ENCODE measurements around the gene RPS24.
"Not testable (repeated sequence)": the region's sequence is repeated elsewhere in the genome, so short reads cannot be mapped to it uniquely, and the experiment has no call there.

The RPS24 gene

DNA sequence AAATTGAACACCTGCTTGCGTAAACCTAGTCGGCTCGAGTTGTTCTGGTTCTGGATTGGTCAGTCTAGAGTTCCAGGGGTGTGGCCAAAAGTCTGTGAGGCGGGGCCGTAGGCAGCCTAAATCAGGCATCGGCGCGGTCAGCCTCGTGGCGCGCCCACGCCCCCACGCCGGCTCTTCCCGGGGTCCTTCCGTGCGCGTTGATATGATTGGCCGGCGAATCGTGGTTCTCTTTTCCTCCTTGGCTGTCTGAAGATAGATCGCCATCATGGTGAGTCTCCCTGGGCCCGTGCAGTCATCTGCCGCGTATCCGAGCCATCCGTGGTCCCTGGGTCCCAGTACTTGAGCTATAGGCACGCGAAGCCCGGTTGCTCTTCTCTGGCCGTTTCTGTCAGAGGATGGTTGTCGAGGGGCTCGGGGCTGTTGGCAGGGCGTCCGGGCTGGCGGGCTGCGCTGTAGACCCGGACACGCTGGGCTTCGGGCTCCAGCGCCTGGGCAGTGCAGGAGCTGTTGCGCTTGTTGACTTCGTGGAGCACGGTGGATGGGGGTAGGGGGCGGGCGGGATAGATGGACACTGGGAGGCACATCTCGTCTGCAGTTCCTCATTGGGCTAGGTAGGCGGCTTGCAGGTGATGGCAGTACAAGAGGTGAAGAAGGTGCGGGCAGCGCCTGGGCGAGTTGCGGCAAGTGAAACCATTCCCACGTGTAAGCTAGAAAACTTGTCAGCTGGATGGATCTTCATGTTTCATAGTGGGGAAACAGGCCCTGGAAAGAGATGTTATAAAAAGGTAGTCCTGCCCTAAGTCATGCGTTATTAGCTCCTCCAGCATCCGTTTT, at the start of gene RPS24:
Gene RPS24, plus strand, starts transcription at position 227 of the 834 bp plus-strand sequence. Its CDS starts 39 bp downstream, at position 266.
- peak; percentile 96 to 97 for DNase-seq

DNA sequence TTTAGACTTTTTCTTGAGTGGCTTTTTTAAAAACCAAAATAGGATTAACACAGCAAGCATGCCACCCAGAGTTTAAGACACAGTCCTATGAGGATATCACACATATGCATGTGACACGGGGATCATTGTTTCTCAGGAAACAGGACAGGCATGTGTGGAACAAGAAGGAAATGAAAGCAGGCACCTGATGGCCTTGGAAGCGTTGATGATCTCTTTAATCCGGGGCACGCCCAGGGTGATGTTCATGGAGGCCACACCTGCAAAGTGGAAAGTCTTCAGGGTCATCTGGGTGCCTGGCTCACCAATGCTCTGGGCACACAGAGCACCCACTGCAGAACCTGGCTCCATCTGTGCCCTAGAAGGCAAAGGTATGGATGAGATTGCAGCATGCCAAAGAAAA, 48.7 kb upstream of the RPS24 start:
- no peak for DNase-seq

DNA sequence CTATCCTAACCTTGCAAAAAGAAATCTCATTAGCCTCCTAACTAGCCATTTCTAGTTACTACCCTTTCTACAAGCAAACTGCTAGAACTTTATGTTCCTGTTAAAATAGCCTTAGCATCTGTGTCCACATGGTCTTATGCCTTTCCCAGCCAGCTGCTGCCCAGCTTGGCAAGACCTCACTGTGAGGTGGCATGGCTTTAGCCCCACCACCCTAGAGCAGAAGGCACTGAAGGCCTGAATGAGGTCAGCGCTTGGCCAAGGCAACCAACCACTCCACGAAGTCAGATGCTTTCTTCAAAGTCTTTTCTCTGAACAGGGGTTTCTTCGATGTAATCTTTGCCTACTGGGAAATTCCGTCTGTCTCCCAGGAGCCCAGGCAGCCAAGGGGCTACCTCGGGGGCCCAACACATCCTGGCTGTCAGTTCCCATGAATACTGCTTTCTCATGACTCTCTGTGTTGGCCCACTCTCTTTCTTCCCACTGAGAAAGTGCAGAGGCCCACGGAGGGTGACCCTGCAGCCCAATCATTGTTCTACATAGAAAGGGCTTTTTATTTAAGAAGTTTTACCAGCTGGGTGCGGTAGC, 45.9 kb upstream of the RPS24 start:
- DNase-seq, result no peak

GRCh38 chr10:77989081-77989724, 44.5 kb upstream of the RPS24 start:
- DNase-seq, result no peak

GRCh38 chr10:77993620-77994019, 40.0 kb upstream of the RPS24 start:
- DNase-seq, result no peak

GRCh38 chr10:77998780-77999179, 34.9 kb upstream of the RPS24 start:
- not testable (repeated sequence) for DNase-seq

DNA sequence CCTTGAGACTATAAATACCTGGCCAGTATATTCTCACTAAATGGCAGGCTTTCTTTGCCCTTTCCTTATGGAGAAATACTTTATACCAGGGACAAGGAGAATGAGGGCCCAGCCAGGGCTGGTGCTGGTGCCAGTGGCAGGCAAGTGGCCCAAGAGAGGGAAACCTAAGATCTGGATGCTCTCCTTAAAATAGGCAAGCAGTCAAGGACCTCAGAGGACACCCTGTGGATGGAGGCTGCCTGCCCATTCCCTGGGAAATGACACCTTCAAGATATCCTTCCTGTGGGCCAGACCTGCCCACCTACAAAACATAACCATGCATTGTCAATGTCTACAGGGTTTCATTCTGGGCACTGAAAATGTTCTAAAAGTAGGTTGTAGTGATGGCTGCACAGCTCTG, 33.5 kb upstream of the RPS24 start:
- no peak for DNase-seq

DNA sequence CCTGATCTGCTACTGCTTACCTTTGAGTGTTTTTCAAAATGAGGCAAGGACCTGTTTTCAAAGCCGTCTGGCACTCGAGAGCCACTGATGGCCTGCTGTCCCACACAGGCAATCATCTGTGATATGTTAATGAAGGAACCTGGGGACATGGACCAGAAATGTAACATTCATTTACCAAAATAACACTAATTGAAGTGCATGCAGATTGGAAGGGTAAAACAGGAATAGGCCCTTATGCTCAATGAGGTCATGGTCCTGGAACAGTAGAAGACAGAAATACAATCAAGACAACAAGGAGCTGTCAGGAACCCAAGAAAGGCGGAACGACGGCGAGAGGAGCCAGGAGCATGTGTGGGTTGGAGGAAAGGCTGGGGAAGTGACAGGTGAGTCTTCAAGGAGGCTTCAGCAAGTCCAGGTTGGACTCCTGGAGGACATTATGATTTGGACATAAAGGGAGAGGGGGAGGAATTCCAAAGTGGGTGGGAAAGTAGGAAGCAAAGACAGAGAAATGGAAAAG, 32.6 kb upstream of the RPS24 start:
- DNase-seq, result no peak

DNA sequence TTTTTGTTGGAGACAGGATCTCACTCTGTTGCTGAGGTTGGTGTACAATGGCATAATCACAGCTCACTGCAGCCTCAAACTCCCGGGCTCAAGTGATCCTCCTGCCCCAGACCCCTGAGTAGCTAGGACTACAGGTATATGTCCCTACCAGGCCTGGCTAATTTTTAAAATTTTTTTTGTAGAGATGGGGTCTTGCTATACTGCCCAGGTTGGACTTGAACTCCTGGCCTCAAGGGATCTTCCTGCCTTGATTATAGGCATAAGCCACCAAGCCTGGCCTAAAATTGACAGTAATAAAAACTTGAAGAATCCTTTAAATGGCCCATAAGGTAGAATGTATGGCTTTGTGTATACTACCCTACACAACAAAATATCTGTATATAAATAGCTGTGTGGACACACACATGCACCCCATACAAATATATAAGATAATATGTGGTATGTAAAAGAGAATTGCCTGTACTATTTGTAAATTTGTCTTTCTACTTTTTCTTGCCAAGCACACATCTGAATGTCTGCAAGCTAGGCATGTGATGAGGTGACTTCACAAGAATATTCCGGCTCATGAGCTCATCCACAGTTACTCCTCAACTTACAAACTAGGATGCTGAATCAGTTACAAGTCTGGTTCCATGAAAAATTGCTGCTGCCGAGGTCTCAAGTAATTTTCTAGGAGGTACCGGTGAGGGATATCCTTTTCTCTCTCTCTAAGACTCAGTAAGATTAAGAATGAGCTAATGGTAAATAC, 30.9 kb upstream of the RPS24 start:
- DNase-seq, result no peak

- DNase-seq, result no peak
Observed at GRCh38 chr10:78004215-78005026, 29.2 kb upstream of the RPS24 start.

GRCh38 chr10:78007172-78007571, 26.5 kb upstream of the RPS24 start:
- DNase-seq, result no peak

DNA sequence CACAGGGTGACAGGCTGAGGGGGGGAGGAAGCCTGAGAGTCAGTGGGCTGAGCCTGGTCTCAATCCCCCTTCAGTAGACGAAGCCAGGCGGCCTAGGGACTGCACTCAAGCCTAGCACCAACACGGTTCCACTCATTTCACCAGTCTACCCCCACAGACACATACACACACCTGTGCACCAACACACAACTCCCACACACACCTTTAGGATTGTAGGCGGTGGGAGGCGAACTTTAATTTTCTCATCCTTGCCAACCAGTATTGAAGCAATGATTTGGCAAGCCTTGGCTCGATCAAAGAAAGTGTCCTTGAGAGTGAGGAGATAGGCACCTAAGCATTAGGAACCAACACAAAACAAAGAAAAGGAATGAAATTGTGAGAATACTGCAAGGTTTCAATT, 24.0 kb upstream of the RPS24 start:
- DNase-seq, result no peak

- no peak for DNase-seq
Observed at GRCh38 chr10:78010278-78010677, 23.4 kb upstream of the RPS24 start.

DNA sequence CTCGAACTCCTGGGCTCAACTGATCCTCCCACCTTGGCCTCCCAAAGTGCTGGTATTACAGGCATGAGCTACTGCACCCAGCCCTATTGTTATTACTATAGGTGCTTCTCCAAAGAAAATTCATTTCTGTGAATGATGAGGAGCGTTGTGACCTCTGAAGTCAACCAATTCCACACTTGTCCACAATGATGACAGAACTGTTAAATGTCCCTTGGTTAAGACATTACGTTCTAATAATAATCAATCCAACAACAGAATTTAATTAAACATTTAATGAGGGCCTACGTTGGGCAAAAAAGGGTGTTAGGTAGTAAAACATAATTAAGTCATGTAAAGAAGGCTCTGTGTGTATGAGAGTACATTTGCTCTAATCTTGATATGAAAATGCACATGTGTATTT, 22.6 kb upstream of the RPS24 start:
- no peak for DNase-seq

- DNase-seq, result no peak
Observed at GRCh38 chr10:78013564-78013963, 20.1 kb upstream of the RPS24 start.

DNA sequence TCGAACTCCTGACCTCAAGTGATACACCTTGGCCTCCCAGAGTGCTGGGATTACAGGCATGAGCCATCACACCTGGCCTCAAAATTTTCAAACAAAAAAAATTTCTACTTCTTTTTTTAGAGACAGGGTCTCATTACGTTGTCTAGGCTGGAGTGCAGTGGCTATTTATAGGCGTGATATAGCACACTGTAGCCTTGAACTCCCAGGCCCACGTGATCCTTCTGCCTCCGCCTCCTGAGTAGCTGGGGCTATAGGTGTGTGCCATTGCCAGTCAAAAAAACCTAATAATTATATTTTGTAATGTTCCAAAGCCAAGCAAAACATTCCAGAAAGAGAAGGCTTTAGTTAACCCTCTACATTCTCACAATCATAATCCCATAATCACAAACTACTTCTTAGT, 18.1 kb upstream of the RPS24 start:
- no peak for DNase-seq

- no peak for DNase-seq
Observed at GRCh38 chr10:78017856-78018255, 15.8 kb upstream of the RPS24 start.

GRCh38 chr10:78019264-78019663, 14.4 kb upstream of the RPS24 start:
- no peak for DNase-seq

DNA sequence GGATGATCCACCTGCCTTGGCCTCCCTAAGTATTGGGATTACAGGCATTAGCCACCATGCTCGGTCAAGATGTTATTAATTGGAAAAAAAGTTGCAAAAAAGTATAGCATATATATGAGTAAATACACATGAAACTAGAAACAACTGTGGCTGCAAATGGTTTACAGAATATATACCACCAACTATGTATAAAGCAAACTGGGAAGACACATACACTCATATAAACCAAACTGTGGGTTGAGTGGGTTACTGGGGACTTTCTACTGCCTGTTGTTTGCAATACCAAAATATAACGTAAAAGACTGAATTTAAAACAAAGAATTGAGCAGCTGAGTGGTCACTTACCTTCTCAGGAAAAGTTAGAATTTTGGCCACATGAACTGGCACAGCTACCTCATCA, 12.5 kb upstream of the RPS24 start:
- no peak for DNase-seq

GRCh38 chr10:78023741-78024140, 9.9 kb upstream of the RPS24 start:
- no peak for DNase-seq

GRCh38 chr10:78025685-78026364, 7.8 kb upstream of the RPS24 start:
- DNase-seq, result no peak
